ENCODE data around the gene MAPK11. TPM values are rescaled to one million over a fixed set of nuclear protein-coding genes. Genes with fewer than 3 reads are reported as not detected.

The MAPK11 gene
- total and polyA plus RNA-seq, 9 donors = 0.92 to 31.6 (median 12.0) TPM

GRCh38 chr22:50302041-50302541, 31.9 kb upstream of the MAPK11 start:
- no peaks in the 10 kb centered on the region for H3K36me3 ChIP-seq
- H3K4me3 ChIP-seq = no peak overlapping the region
- TF ChIP-seq EP300 (IDR thresholded peaks at IDR 0.05) = no peak
- TF ChIP-seq POLR2A (IDR thresholded peaks at IDR 0.05) = no peak
- TF ChIP-seq CTCF (IDR thresholded peaks at IDR 0.05) = no peak
- intact Hi-C loops (cut with DNase I) = no loop called here
- H3K27ac ChIP-seq = peak overlapping the region; percentile 37 to 91
- peak in 1 of 5 donors; percentile 59 for DNase-seq
- no peaks in the 10 kb centered on the region for H3K9me3 ChIP-seq
- H3K27me3 ChIP-seq = no peaks in the 10 kb centered on the region
- peaks cover 67% of the 10 kb centered on the region for H3K4me1 ChIP-seq (ENCODE audit: insufficient read depth)
- 32 to 44% (median 34%) methylated on average over 8 to 9 of the region's 9 CpGs for WGBS, 3 donors

- Histone ChIP-seq H3K4me1 (ENCODE audit: insufficient read depth) (peaks cover 72% of the 10 kb centered on the region), H3K27ac (peak overlapping the region; percentile 37 to 91), H3K4me3 (peak overlapping the region; percentile 11), H3K36me3 (no peaks in the 10 kb centered on the region), H3K9me3 (no peaks in the 10 kb centered on the region), H3K27me3 (no peaks in the 10 kb centered on the region)
- intact Hi-C loops (cut with DNase I) = no loop called here
- DNase-seq = peak in 2 of 5 donors; percentile 70 to 74
- TF ChIP-seq POLR2A (IDR thresholded peaks at IDR 0.05) = no peak
- TF ChIP-seq EP300 (IDR thresholded peaks at IDR 0.05) = no peak
- TF ChIP-seq CTCF (IDR thresholded peaks at IDR 0.05) = no peak
- WGBS, 3 donors = 36 to 49% (median 38%) methylated on average over 16 to 17 of the region's 17 CpGs
Measured at GRCh38 chr22:50301581-50301991, 31.4 kb upstream of the MAPK11 start.

GRCh38 chr22:50300620-50301257, 30.6 kb upstream of the MAPK11 start:
- H3K9me3 ChIP-seq = no peaks in the 10 kb centered on the region
- peak in 1 of 5 donors; percentile 43 for DNase-seq
- H3K27me3 ChIP-seq = no peaks in the 10 kb centered on the region
- peaks cover 73% of the 10 kb centered on the region for H3K4me1 ChIP-seq (ENCODE audit: insufficient read depth)
- intact Hi-C loops (cut with DNase I) = no loop called here
- TF ChIP-seq CTCF (IDR thresholded peaks at IDR 0.05) (no peak), EP300 (IDR thresholded peaks at IDR 0.05) (no peak), POLR2A (IDR thresholded peaks at IDR 0.05) (no peak)
- H3K27ac ChIP-seq = peak overlapping the region in 1 of 2 donors; percentile 65
- H3K36me3 ChIP-seq = no peaks in the 10 kb centered on the region
- peak overlapping the region; percentile 25 for H3K4me3 ChIP-seq
- WGBS, 3 donors = 70 to 75% (median 74%) methylated on average over 14 of the region's 14 CpGs

- Histone ChIP-seq H3K4me3 (peak overlapping the region; percentile 25), H3K4me1 (ENCODE audit: insufficient read depth) (peaks cover 67% of the 10 kb centered on the region), H3K27ac (peak overlapping the region; percentile 52 to 65), H3K36me3 (no peaks in the 10 kb centered on the region), H3K9me3 (no peaks in the 10 kb centered on the region), H3K27me3 (no peaks in the 10 kb centered on the region)
- WGBS, 3 donors = 27 to 34% (median 32%) methylated on average over 72 to 93 of the region's 93 CpGs
- intact Hi-C loops (cut with DNase I) = no loop called here
- no peak for TF ChIP-seq CTCF (IDR thresholded peaks at IDR 0.05)
- TF ChIP-seq EP300 (IDR thresholded peaks at IDR 0.05) = no peak
- no peak for TF ChIP-seq POLR2A (IDR thresholded peaks at IDR 0.05)
- DNase-seq = no peak
Measured at GRCh38 chr22:50299785-50300619, 29.8 kb upstream of the MAPK11 start.

Data from ovary (tissue), 9 donors.